OCI-LY7 (cell line): ENCODE data around the gene RALGAPA2. TPM values are rescaled to one million over a fixed set of nuclear protein-coding genes. Genes with fewer than 3 reads are reported as not detected.

ENCODE experiments used
- BruUV-seq: library from RNA; stranded (reverse); fragments of 400-500 nt; replicated peaks from 2 replicates; lab custom pipeline; 2021; lab: Mats Ljungman, UMichigan
- CTCF ChIA-PET: fragments of 300-600 bp; sonication (Branson Sonifier 250); formaldehyde crosslinking; loops from one replicate; lab custom pipeline; 2022; ENCODE audit warnings: antibody characterized with exemption; ENCODE audit not compliant: unreplicated experiment; lab: Charles Lee
- POLR2A ChIA-PET: fragments of 300-600 bp; sonication (Branson Sonifier 250); formaldehyde crosslinking; loops from one replicate; lab custom pipeline; 2022; ENCODE audit warnings: antibody characterized with exemption; lab: Charles Lee
- DNase-seq: peaks from one replicate; pipeline ENCODE4 v3.0.0-alpha.2; 2015; ENCODE audit warnings: low spot score
- H2AFZ ChIP-seq: fragments of 200-600 bp; sonication (generic), shearing (Covaris generic); 2 replicates; pipeline ENCODE4 v1.6.1; 2014; ENCODE audit warnings: mild to moderate bottlenecking, antibody characterized with exemption, low read length, moderate library complexity
- H3K27ac ChIP-seq: fragments of 200-600 bp; sonication (generic); 2 replicates; pipeline ENCODE4 v1.5.1; 2014; ENCODE audit warnings: mixed run types, low read depth, mild to moderate bottlenecking, moderate library complexity, low read length, inconsistent platforms; ENCODE audit not compliant: poor library complexity, severe bottlenecking
- H3K36me3 ChIP-seq: fragments of 200-600 bp; sonication (generic); 2 replicates; pipeline ENCODE4 v1.6.1; 2014; ENCODE audit warnings: mild to moderate bottlenecking, antibody characterized with exemption, low read length, moderate library complexity, mixed read lengths; ENCODE audit not compliant: insufficient read depth
- H3K4me1 ChIP-seq: fragments of 200-600 bp; sonication (generic); 2 replicates; pipeline ENCODE4 v1.5.1; 2014; ENCODE audit warnings: mild to moderate bottlenecking, low read length; ENCODE audit not compliant: insufficient read depth, poor library complexity, severe bottlenecking
- H3K4me2 ChIP-seq: fragments of 200-600 bp; sonication (generic); 2 replicates; pipeline ENCODE4 v1.6.1; 2014; ENCODE audit warnings: mild to moderate bottlenecking, low read length
- H3K4me3 ChIP-seq: fragments of 200-600 bp; sonication (generic); 2 replicates; pipeline ENCODE4 v1.5.1; 2014; ENCODE audit warnings: mild to moderate bottlenecking, low read depth, low read length; ENCODE audit not compliant: poor library complexity, severe bottlenecking
- H3K79me2 ChIP-seq: fragments of 200-600 bp; sonication (generic); 2 replicates; pipeline ENCODE4 v1.6.1; 2016; ENCODE audit warnings: low read depth, mild to moderate bottlenecking, low read length, moderate library complexity, mixed read lengths; ENCODE audit not compliant: insufficient read depth
- H3K9me2 ChIP-seq: fragments of 200-600 bp; sonication (generic); 2 replicates; pipeline ENCODE4 v1.6.1; 2016; ENCODE audit warnings: mild to moderate bottlenecking, low read length, mixed read lengths; ENCODE audit not compliant: insufficient read depth
- H3K9me3 ChIP-seq: fragments of 200-600 bp; sonication (generic); 2 replicates; pipeline ENCODE4 v1.6.1; 2014; ENCODE audit warnings: mild to moderate bottlenecking, mixed run types, low read length, mixed read lengths
- H4K20me1 ChIP-seq: fragments of 200-600 bp; sonication (generic); 2 replicates; pipeline ENCODE4 v1.6.1; 2014; ENCODE audit warnings: mild to moderate bottlenecking, antibody characterized with exemption, low read length, moderate library complexity, mixed read lengths; ENCODE audit not compliant: insufficient read depth
- CTCF ChIP-seq: fragments of 200-600 bp; sonication (generic); conservative IDR thresholded peaks from 2 replicates; pipeline ENCODE4 v1.5.1; 2014; ENCODE audit warnings: mild to moderate bottlenecking, antibody characterized with exemption, low read length, moderate library complexity, mixed read lengths
- EZH2phosphoT487 ChIP-seq: fragments of 200-600 bp; sonication (generic); IDR thresholded peaks from 2 replicates; pipeline ENCODE4 v1.6.1; 2018; ENCODE audit warnings: low read depth, borderline replicate concordance, mild to moderate bottlenecking, mixed run types, antibody characterized with exemption, low read length, moderate library complexity, mixed read lengths
- intact Hi-C: fragments of 100-400 bp; cut with micrococcal nuclease; formaldehyde crosslinking; loops from one replicate; pipeline ENCODE4 v1.10.0; 2022; ENCODE audit not compliant: unreplicated experiment
- total RNA-seq, 2 experiments: library from RNA; depleted of rRNA in 1 of 2; stranded (reverse); fragments of >200 nt in 1 of 2; shearing (Covaris generic) in 1 of 2; gene quantifications; 2 replicates each; pipeline ENCODE4 v1.2.3, GENCODE V29; 2014 to 2022

Gene RALGAPA2
- total RNA-seq, 2 experiments from 2014 or later: 9.1 to 17.8 TPM

- no peak overlapping the region for H3K4me3 ChIP-seq
- H3K4me2 ChIP-seq: no peak overlapping the region
- no peak for TF ChIP-seq CTCF
- no peak for TF ChIP-seq EZH2phosphoT487
- no peaks in the 10 kb centered on the region for H3K9me2 ChIP-seq
- CTCF ChIA-PET: no interaction called here
- BruUV-seq: no TSS peak
- no peaks in the 10 kb centered on the region for H3K4me1 ChIP-seq
- DNase-seq: no peak
- no peaks in the 10 kb centered on the region for H4K20me1 ChIP-seq
- H2AFZ ChIP-seq: no peak overlapping the region
- POLR2A ChIA-PET: no interaction called here
- H3K27ac ChIP-seq: no peak overlapping the region
- H3K9me3 ChIP-seq: no peaks in the 10 kb centered on the region
- intact Hi-C loops: no loop called here
- H3K79me2 ChIP-seq: no peaks in the 10 kb centered on the region
- H3K36me3 ChIP-seq: no peaks in the 10 kb centered on the region
Observed at GRCh38 chr20:20582734-20583133, 129.7 kb downstream of the RALGAPA2 start.

GRCh38 chr20:20580139-20580538, 132.3 kb downstream of the RALGAPA2 start:
- POLR2A ChIA-PET: interaction anchor here (0.5 kb wide), 1 partner anchor 38 kb away, joined by 3 read pairs; no protein-coding TSS in a partner anchor
- Histone ChIP-seq H3K9me2 (no peaks in the 10 kb centered on the region), H3K4me3 (no peak overlapping the region), H2AFZ (no peak overlapping the region), H3K4me1 (no peaks in the 10 kb centered on the region), H3K9me3 (no peaks in the 10 kb centered on the region), H3K4me2 (no peak overlapping the region), H3K27ac (no peak overlapping the region), H3K79me2 (no peaks in the 10 kb centered on the region), H4K20me1 (no peaks in the 10 kb centered on the region), H3K36me3 (no peaks in the 10 kb centered on the region)
- CTCF ChIA-PET: no interaction called here
- intact Hi-C loops: no loop called here
- TF ChIP-seq CTCF (no peak), EZH2phosphoT487 (no peak)
- DNase-seq: no peak
- BruUV-seq: no TSS peak

GRCh38 chr20:20578838-20579237, 133.6 kb downstream of the RALGAPA2 start:
- H3K9me2 ChIP-seq: no peaks in the 10 kb centered on the region
- H2AFZ ChIP-seq: no peak overlapping the region
- H3K36me3 ChIP-seq: no peaks in the 10 kb centered on the region
- H3K4me2 ChIP-seq: no peak overlapping the region
- TF ChIP-seq EZH2phosphoT487 (no peak), CTCF (no peak)
- BruUV-seq: no TSS peak
- POLR2A ChIA-PET: interaction anchor here (0.7 to 1.5 kb wide), 6 partner anchors 11 to 1392 kb away, joined by 3 to 4 read pairs (median 3); no protein-coding TSS in a partner anchor
- no peak overlapping the region for H3K4me3 ChIP-seq
- no peak overlapping the region for H3K27ac ChIP-seq
- H3K9me3 ChIP-seq: no peaks in the 10 kb centered on the region
- intact Hi-C loops: no loop called here
- no peak for DNase-seq
- H4K20me1 ChIP-seq: no peaks in the 10 kb centered on the region
- no peaks in the 10 kb centered on the region for H3K4me1 ChIP-seq
- no peaks in the 10 kb centered on the region for H3K79me2 ChIP-seq
- CTCF ChIA-PET: no interaction called here
